Epithelial cell of esophagus (primary cell): ENCODE results near the gene KCTD15.

ENCODE experiments used
- DNase-seq: peaks from one replicate; pipeline ENCODE4 v3.0.0; 2010; ENCODE audit warnings: low read depth
- H3K4me3 ChIP-seq: 2 replicates; pipeline ENCODE4 v1.5.1; 2011; ENCODE audit warnings: mild to moderate bottlenecking, low read length, control low read depth
- TF ChIP-seq, protein P1 (sequence below): IDR thresholded peaks from 2 replicates; pipeline ENCODE4 v1.5.1; 2011; ENCODE audit warnings: low read depth, mild to moderate bottlenecking, low read length, control low read depth, inconsistent platforms; ENCODE audit not compliant: insufficient read depth; ENCODE audit errors: missing control alignments

KCTD15 gene

DNA sequence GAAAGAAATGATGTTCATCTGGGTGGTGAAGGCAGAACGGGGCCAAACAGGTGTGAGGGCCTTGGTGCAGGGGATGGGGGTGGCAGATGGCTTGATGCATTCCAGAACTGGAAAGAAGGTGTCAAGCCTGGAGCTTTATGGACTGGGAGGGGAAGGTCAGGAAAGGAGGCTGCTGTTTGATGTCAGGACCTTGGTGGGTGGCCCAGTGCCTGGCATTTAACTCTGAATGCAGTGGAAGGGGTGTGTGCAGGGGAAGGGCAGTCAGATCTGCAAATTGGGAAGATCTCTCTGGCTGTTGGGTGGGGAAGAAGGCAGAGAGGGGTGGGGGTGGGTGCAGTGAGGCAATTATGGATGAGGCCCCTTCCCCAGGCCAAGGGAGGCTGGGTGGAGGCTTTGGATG lies 11.7 kb downstream of the KCTD15 start:
- TF ChIP-seq, protein P1, sequence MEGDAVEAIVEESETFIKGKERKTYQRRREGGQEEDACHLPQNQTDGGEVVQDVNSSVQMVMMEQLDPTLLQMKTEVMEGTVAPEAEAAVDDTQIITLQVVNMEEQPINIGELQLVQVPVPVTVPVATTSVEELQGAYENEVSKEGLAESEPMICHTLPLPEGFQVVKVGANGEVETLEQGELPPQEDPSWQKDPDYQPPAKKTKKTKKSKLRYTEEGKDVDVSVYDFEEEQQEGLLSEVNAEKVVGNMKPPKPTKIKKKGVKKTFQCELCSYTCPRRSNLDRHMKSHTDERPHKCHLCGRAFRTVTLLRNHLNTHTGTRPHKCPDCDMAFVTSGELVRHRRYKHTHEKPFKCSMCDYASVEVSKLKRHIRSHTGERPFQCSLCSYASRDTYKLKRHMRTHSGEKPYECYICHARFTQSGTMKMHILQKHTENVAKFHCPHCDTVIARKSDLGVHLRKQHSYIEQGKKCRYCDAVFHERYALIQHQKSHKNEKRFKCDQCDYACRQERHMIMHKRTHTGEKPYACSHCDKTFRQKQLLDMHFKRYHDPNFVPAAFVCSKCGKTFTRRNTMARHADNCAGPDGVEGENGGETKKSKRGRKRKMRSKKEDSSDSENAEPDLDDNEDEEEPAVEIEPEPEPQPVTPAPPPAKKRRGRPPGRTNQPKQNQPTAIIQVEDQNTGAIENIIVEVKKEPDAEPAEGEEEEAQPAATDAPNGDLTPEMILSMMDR, result no peak
- no peak for DNase-seq
- no peak overlapping the region for H3K4me3 ChIP-seq

DNA sequence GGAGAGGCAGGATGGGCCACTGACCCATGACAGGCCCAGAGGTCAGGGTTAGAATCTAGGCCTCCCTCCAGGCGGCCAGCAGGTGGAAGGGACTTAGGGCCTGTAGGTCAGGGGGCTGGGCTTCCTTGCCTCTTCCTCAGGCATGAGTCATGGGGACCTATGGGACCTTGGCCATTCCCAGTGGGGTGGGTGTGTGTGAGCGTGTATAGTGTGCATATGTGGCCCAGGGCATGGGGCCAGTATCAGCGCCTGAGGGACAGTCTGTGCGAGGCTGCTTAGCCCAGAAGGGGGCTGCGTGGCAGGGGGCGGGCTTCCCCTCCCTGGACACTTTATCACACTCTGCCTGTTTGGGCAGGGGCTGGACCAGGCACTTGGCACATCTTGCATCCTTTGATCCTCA lies 13.3 kb downstream of the KCTD15 start:
- TF ChIP-seq, protein P1, result no peak
- H3K4me3 ChIP-seq, result no peak overlapping the region
- DNase-seq, result no peak

DNA sequence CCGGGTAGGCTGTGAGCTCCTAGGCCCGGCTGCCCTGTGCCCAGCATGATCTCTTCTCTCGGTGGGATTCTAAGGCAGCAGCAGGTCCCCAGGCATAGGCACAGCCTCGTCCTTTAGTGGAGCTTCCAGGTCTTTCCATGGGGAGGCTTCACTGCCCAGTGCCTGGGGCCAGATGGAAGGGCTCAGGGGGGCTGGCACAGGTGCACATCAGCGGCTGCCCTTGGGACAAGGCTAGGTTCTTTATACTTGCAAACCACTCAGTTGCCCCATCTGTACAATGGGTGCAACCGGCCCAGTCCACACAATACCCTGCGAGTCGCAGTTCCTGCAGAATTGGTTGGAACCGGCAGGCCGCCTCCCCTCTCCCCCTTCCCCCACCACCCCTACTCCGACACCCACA lies 14.2 kb downstream of the KCTD15 start:
- H3K4me3 ChIP-seq, result no peak overlapping the region
- TF ChIP-seq, protein P1, result no peak
- no peak for DNase-seq

DNA sequence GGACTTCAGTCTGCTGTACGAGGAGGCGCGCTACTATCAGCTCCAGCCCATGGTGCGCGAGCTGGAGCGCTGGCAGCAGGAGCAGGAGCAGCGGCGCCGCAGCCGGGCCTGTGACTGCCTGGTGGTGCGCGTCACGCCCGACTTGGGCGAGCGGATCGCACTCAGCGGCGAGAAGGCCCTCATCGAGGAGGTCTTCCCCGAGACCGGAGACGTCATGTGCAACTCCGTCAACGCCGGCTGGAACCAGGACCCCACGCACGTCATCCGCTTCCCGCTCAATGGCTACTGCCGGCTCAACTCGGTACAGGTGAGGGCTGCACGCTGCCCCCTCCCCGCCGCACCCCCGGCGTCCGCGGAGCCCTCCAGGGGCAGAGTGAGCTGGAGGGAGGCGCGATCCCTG lies 14.6 kb downstream of the KCTD15 start:
- TF ChIP-seq, protein P1, result no peak
- no peak overlapping the region for H3K4me3 ChIP-seq
- DNase-seq, result no peak

DNA sequence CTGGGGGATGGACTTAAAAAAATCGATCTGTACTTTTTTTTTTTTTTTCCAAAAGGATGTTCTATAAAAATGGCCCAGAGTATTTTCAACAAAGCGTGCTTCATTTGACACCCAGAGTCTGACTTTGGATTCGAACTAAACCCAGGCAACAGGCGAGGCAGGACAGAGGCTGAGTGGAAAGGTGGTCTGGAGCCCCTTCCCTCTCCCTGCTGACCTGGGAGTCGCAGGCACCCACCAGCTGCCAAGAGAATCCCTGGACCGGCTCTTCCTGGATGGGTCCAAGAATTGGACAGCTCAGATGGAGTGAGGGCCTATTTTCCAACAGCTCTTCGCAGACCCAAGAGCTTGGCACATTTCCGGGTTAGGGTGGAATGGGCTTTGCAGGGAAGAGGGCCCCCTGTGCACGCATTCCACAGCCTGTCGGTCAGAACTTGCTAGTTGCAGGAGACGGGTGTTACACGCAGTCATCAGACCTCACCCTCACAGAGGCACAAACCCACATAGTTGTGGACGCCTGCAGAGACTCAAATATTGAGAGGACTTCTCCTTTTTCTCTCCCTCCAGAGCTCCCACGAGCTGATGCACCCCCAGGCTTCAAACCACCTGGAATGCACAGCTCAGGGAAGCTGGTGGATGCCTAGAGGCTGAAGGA lies 15.2 kb downstream of the KCTD15 start:
- no peak for DNase-seq
- TF ChIP-seq, protein P1, result no peak
- no peak overlapping the region for H3K4me3 ChIP-seq

DNA sequence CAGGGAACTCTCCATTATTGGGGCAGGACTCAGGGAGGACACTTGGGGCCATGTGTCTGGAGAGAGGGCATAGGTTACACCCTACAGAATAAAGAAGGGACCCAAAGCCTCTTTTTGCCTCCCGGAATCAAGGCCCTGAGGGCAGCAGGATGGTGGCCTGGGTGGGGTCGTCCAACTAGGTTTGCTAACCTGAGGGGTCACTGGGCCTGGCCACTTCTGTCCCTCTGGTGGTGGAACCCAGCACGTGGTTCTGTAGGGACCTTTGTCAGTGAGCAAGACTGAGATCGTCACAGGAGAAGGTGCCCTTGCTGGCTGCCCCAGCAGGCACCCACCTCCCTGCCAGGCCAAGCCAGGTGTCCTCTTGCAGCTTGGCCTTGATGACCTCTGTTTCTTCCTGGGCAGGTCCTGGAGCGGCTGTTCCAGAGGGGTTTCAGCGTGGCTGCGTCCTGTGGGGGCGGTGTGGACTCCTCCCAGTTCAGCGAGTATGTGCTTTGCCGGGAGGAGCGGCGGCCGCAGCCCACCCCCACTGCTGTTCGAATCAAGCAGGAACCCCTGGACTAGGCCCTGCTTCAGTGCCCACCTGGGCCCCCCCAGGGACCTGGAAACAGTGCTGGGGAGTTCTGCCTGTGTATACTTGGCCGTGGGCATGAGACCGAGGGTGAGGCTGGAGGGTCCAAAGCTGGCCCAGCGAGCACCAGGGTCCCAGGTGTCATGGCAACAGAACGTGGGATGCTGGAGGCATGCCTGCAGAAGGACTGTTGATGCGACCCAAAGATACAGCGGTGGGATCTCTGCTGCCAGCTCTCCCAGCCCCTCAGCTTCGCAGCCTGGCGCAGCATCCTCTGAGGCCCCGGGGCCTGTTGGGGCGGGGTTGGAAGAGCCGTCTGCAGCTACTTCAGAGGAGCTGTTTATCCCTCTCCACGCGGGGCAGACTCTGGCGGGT lies 16.0 kb downstream of the KCTD15 start:
- DNase-seq, result no peak
- no peak overlapping the region for H3K4me3 ChIP-seq
- TF ChIP-seq, protein P1, result no peak
